CD4-positive, alpha-beta T cell treated with Interleukin-17A for 4 hours (primary cell): ENCODE results near the gene ZNF552.

Source experiments
- DNase-seq: peaks from one replicate; pipeline ENCODE4 v3.0.0-alpha.2; 2020; ENCODE audit warnings: mixed read lengths

ZNF552 gene

DNA sequence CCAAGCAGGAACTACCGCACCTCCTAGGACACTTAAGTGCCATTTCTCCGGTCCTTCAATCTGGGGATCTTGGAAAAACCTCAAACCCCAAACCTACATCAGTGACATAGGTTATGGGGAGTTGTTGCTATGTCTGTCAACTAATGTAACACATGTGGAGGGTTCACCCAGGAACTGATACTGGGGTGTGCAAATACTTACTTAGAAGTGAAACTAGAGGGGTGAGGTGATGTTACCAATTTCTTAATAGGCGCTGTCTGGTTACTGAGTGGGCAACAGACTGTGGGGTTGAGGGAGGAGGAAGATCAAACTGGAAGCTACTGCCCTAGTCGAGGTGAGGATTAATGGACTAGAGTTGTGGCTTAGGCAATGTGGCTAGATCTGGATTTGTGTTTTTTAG is 43.3 kb downstream of the ZNF552 start:
- DNase-seq = no peak

- DNase-seq = peak; percentile 86
These were observed 45.2 kb downstream of the ZNF552 start, which contains the start of gene ZNF586 for GRCh38 chr19:57769345-57770131. ZNF586 (plus strand) TSS chr19:57769676; CDS start chr19:57769843, 167 bp downstream.

GRCh38 chr19:57759096-57759495 is 55.6 kb downstream of the ZNF552 start:
- DNase-seq = no peak

DNA sequence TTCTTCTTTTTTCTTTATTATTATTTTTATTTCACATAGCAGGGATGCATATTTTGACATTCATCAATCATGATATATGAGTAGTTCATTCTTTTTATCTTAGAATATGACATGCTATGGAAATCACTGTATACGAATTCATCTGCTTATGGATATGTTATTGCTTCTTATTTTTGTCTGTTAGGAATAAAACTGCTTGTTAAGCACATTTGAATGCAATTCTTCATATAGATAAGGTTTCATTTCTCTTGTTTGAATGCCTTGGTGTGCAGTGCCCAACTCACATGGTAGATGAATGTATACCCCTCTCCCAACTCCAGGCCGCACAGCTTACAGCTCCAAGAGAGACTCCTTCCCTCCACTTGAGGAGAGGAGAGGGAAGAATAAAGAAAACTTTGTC is 56.8 kb downstream of the ZNF552 start:
- no peak for DNase-seq
